ENCODE results near the gene TMEM181. TPM values are rescaled to one million over a fixed set of nuclear protein-coding genes. Genes with fewer than 3 reads are reported as not detected.

TMEM181 gene
- polyA plus RNA-seq, 1 of the 3 experiments (the other 2 are of a cell fraction) = 19.5 TPM

GRCh38 chr6:158672726-158673125 is 112.8 kb downstream of the TMEM181 start:
- peaks cover 4% of the 10 kb centered on the region for H3F3A ChIP-seq (replicated peaks; ENCODE audit: insufficient read depth)
- H3K9me2 ChIP-seq = no peaks in the 10 kb centered on the region
- no peak overlapping the region for H3K9ac ChIP-seq
- H3K27ac ChIP-seq (ENCODE audit: low read depth in 2 of 2, low read length in 1 of 2) = no peak overlapping the region
- H3K9me3 ChIP-seq = no peaks in the 10 kb centered on the region
- ChIA-PET POLR2A (no interaction called here), CTCF (interaction anchor here (2.5 kb wide), 1 partner anchor 452 kb away, joined by 8 read pairs; no protein-coding TSS in a partner anchor)
- H3K36me3 ChIP-seq (replicated peaks in 1 of 2; ENCODE audit: control insufficient read depth in 1 of 2, insufficient read depth in 2 of 2, low read length in 1 of 2) = no peaks in the 10 kb centered on the region
- no peak for DNase-seq
- H4K20me1 ChIP-seq (ENCODE audit: insufficient read depth) = no peaks in the 10 kb centered on the region
- WGBS (ENCODE audit: low lambda C conversion rate) = 98% methylated on average over 4 of the region's 6 CpGs
- no peak for TF ChIP-seq CHD2 (IDR thresholded peaks at IDR 0.05; ENCODE audit: low read length, partially characterized antibody)
- TF ChIP-seq MAX (IDR thresholded peaks at IDR 0.05; ENCODE audit: low read depth) = no peak
- TF ChIP-seq NFIC (IDR thresholded peaks at IDR 0.05; ENCODE audit: borderline replicate concordance) = no peak
- TF ChIP-seq FOSL2 (IDR thresholded peaks at IDR 0.05; ENCODE audit: borderline replicate concordance, low read depth) = no peak
- TF ChIP-seq EP300 (IDR thresholded peaks at IDR 0.05; ENCODE audit: borderline replicate concordance in 1 of 2, low read depth in 1 of 2, low read length in 1 of 2) = no peak
- TF ChIP-seq GABPA (IDR thresholded peaks at IDR 0.05; ENCODE audit: low read depth) = no peak
- TF ChIP-seq RAD21 (IDR thresholded peaks at IDR 0.05; ENCODE audit: low read length) = no peak
- no peak for TF ChIP-seq ELF1 (IDR thresholded peaks at IDR 0.05)
- no peak for TF ChIP-seq NRF1 (IDR thresholded peaks at IDR 0.05; ENCODE audit: low read depth, low read length)
- no peak for TF ChIP-seq GATA2 (CRISPR knock-in tag; IDR thresholded peaks at IDR 0.05)
- TF ChIP-seq TCF12 (IDR thresholded peaks at IDR 0.05) = no peak
- TF ChIP-seq TEAD4 (IDR thresholded peaks at IDR 0.05; ENCODE audit: borderline replicate concordance, insufficient read depth) = no peak
- no peak for TF ChIP-seq YY1 (IDR thresholded peaks at IDR 0.05; ENCODE audit: low read depth)
- no peak for TF ChIP-seq REST (IDR thresholded peaks at IDR 0.05; ENCODE audit: low read depth, low read length)
- no peak for TF ChIP-seq FOXM1 (IDR thresholded peaks at IDR 0.05; ENCODE audit: low read depth)
- no peak for TF ChIP-seq FOXJ3 (CRISPR knock-in tag; IDR thresholded peaks at IDR 0.05)
- TF ChIP-seq TAF1 (IDR thresholded peaks at IDR 0.05; ENCODE audit: borderline replicate concordance, low read depth, low read length) = no peak
- TF ChIP-seq RXRA (IDR thresholded peaks at IDR 0.05; ENCODE audit: borderline replicate concordance, low read depth) = no peak
- no peak overlapping the region for H3K4me2 ChIP-seq
- H3K4me3 ChIP-seq (ENCODE audit: low read depth in 2 of 2, low read length in 1 of 2) = no peak overlapping the region
- peaks cover 0 to 3% of the 10 kb centered on the region in 2 experiments; a peak in 1 of 4 replicates for H3K4me1 ChIP-seq (ENCODE audit: control insufficient read depth in 1 of 2, insufficient read depth in 2 of 2, low read depth in 1 of 2, low read length in 1 of 2)
- no peaks in the 10 kb centered on the region for H3K79me2 ChIP-seq (ENCODE audit: insufficient read depth)
- no peaks in the 10 kb centered on the region for H3K27me3 ChIP-seq (ENCODE audit: insufficient read depth)
- H2AFZ ChIP-seq (ENCODE audit: low read depth) = no peak overlapping the region
